Testis (tissue), 3 donors: ENCODE measurements around the gene CDH23. TPM values are rescaled to one million over a fixed set of nuclear protein-coding genes. Genes with fewer than 3 reads are reported as not detected.

ENCODE experiments used
- DNase-seq: peaks from one replicate; pipeline ENCODE4 v3.0.0-alpha.2; 2019
- H3K27ac ChIP-seq, 2 donors: fragments of 200-600 bp; sonication (generic); one replicate each; pipeline ENCODE4 v1.5.1; 2019
- H3K27me3 ChIP-seq: fragments of 200-600 bp; sonication (generic); one replicate; pipeline ENCODE4 v1.5.1; 2019
- H3K36me3 ChIP-seq: fragments of 200-600 bp; sonication (generic); one replicate; pipeline ENCODE4 v1.5.1; 2017; ENCODE audit warnings: low read depth; ENCODE audit errors: missing control alignments
- H3K4me1 ChIP-seq: fragments of 200-600 bp; sonication (generic); one replicate; pipeline ENCODE4 v1.5.1; 2019
- H3K4me3 ChIP-seq, 2 donors: fragments of 200-600 bp; sonication (generic); one replicate each; pipeline ENCODE4 v1.5.1; 2017 to 2019
- H3K9me3 ChIP-seq: fragments of 200-600 bp; sonication (generic); one replicate; pipeline ENCODE4 v1.5.1; 2017
- POLR2A ChIP-seq: fragments of 450-650 bp; IDR thresholded peaks from one replicate; pipeline ENCODE4 v1.6.1; 2017; ENCODE audit warnings: antibody characterized with exemption, mild to moderate bottlenecking, moderate library complexity
- WGBS, 2 donors: methylation state at CpG; one replicate each; pipeline ENCODE4 v1.1.5; 2018; 5-methylcytosine and 5-hydroxymethylcytosine counted together
- intact Hi-C: fragments of 100-400 bp; cut with DNase I; formaldehyde crosslinking; loops from one replicate; pipeline ENCODE4 v1.15.1; 2023; ENCODE audit warnings: low total_unique reads
- polyA plus RNA-seq: library from polyadenylated mRNA; stranded (reverse); fragments of 350-450 nt; fragmentation: Illumina TruSeq; extraction: RNeasy Lipid Tissue Mini Kit (QIAGEN cat#74804); gene quantifications from one replicate; pipeline ENCODE4 v1.2.3, GENCODE V29; 2014; ENCODE audit warnings: low read depth, low replicate concordance; ENCODE audit not compliant: insufficient read depth
- total RNA-seq, 2 donors: library from RNA; depleted of rRNA; stranded (reverse); fragments of >200 nt; gene quantifications; one replicate each; pipeline ENCODE4 v1.2.3, GENCODE V29; 2016
- TF ChIP-seq, protein P1 (sequence below), 3 experiments: fragments of 450-650 bp in 2 of 3; fragments of 200-600 bp in 1 of 3; sonication (generic) in 1 of 3; IDR thresholded peaks; one replicate each; pipeline ENCODE4 v1.5.1; 2016 to 2019; ENCODE audit warnings: antibody characterized with exemption in 3 of 3, mild to moderate bottlenecking in 2 of 3, moderate library complexity in 1 of 3

The CDH23 gene
- total and polyA plus RNA-seq, 3 donors from 2014 or later: 29.8 to 125 (median 81.7) TPM

DNA sequence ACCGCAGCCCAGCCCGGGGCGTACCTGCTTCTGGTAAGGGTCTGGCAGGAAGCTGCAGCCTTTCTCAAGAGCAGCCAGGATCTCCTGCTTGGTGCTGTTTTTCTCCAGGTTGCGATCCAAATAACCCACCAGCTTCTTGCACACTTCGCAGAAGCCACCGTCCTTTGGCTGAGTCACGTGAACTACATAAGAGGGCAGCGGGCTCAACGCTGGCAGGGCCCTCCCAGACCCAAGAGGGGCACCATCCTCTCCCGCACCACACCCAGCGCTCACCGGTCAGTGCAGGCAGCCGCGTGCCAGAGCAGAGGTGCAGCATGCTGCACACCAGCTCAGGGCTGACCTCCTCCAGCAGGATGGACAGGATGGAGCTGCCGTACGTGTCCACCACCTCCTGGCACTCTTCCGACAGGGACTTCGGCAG lies 422.7 kb downstream of the CDH23 start:
- H3K4me3 ChIP-seq: no peak overlapping the region

DNA sequence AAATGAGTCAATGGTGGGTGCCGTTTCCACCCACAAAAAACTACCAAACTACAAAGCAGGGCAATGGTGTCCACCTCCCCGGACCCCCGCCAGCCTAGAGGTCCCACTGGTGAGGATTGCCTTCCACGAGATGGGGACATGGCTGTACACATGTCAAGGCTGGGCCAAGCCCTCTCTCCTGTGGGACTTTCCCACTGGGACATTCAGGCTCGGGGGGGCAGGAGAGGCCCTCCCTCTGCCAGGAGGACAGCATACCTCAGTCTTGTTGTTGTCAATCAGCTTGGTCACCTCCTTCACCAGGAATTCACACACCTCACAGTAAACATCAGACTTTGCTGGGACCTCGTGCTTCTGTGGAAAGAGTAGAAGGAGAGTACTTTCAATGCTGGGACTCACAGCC lies 423.3 kb downstream of the CDH23 start:
- Histone ChIP-seq H3K36me3 (no peaks in the 10 kb centered on the region), H3K4me3 (no peak overlapping the region), H3K27me3 (no peaks in the 10 kb centered on the region), H3K27ac (no peak overlapping the region), H3K9me3 (no peaks in the 10 kb centered on the region), H3K4me1 (peaks cover 13% of the 10 kb centered on the region)
- DNase-seq: no peak
- WGBS, 2 donors: 88 to 94% methylated on average over 5 to 6 of the region's 6 CpGs
- no peak for TF ChIP-seq POLR2A
- TF ChIP-seq, protein P1, sequence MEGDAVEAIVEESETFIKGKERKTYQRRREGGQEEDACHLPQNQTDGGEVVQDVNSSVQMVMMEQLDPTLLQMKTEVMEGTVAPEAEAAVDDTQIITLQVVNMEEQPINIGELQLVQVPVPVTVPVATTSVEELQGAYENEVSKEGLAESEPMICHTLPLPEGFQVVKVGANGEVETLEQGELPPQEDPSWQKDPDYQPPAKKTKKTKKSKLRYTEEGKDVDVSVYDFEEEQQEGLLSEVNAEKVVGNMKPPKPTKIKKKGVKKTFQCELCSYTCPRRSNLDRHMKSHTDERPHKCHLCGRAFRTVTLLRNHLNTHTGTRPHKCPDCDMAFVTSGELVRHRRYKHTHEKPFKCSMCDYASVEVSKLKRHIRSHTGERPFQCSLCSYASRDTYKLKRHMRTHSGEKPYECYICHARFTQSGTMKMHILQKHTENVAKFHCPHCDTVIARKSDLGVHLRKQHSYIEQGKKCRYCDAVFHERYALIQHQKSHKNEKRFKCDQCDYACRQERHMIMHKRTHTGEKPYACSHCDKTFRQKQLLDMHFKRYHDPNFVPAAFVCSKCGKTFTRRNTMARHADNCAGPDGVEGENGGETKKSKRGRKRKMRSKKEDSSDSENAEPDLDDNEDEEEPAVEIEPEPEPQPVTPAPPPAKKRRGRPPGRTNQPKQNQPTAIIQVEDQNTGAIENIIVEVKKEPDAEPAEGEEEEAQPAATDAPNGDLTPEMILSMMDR (IDR thresholded peaks at IDR 0.05): no peak
- intact Hi-C loops: loop anchor here (10.0 kb wide), 1 partner anchor 425 kb away; the partner anchor contains the start of gene CDH23

More for the DNA sequence above, 422.7 kb downstream of the CDH23 start:
- intact Hi-C loops: loop anchor here (10.0 kb wide), 1 partner anchor 425 kb away; the partner anchor contains the start of gene CDH23
- TF ChIP-seq, protein P1 (IDR thresholded peaks at IDR 0.05): no peak
- TF ChIP-seq POLR2A: no peak
- DNase-seq: no peak
- 87 to 92% methylated on average over 9 to 18 of the region's 18 CpGs for WGBS, 2 donors
- no peaks in the 10 kb centered on the region for H3K36me3 ChIP-seq
- H3K27ac ChIP-seq: no peak overlapping the region
- H3K27me3 ChIP-seq: no peaks in the 10 kb centered on the region
- H3K9me3 ChIP-seq: no peaks in the 10 kb centered on the region
- H3K4me1 ChIP-seq: peaks cover 13% of the 10 kb centered on the region

DNA sequence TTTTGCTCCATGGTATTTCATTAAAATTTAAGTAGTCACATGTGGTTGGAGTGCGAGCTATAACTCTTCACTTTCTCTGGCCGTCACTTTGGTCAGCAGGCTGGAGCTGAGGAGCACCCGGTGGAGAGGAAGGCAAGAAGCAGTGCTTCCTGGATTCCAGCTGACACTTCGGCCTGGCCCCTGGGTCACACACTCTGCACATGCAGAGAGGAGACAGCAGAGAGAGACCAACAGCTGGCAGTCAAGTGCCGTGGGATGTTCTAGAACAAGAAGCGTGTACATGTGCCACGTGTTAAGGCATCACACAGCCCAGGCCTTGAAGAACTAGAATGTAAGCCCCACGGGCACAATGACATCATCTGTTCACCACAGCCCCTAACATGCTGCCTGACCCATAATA lies 424.2 kb downstream of the CDH23 start:
- Histone ChIP-seq H3K27ac (no peak overlapping the region), H3K4me1 (peaks cover 13% of the 10 kb centered on the region), H3K27me3 (no peaks in the 10 kb centered on the region), H3K4me3 (no peak overlapping the region), H3K36me3 (no peaks in the 10 kb centered on the region), H3K9me3 (no peaks in the 10 kb centered on the region)
- no peak for DNase-seq
- no peak for TF ChIP-seq POLR2A
- TF ChIP-seq, protein P1 (IDR thresholded peaks at IDR 0.05): no peak
- intact Hi-C loops: no loop called here
- WGBS, 2 donors: 76 to 90% methylated on average over 8 of the region's 8 CpGs

DNA sequence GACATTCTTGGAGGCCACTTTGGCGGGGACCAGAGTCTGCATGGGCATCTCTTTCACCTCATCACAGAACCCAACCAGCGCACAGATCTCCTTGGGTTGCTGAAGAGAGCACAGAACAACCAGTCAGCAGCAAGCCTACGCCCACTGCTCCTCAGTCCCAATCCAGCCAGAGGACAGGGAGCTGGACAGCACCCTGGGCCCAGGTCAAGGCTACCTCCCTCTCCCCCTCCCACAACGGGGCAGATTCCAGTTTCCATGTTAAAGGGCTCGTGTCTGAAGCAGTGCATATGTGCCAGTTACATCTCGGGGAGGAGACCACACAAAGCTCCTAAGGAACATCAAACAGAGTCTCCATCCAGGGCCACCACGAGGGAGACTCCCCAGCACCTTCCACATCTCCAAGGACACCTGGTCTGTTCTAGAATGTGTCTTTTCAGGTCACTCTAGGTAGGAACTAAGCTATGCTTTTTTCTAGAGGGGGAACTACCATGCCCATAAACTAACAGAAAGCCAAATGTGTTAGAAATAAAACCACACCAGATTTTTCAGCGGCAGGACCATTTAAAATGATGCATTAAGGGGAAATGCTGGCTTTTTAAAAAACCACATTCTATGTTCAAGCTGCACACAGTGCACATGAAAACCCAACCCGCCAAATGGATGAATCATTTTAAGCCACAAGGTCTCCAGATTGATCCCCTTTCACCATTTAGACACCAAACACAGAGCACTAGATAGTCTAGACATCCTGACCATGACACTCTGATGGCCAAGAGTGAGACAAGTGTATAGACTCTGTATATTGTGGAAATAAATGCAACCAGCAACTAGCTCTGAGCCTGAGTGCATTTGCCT lies 425.4 kb downstream of the CDH23 start:
- Histone ChIP-seq H3K4me1 (peaks cover 13% of the 10 kb centered on the region), H3K27me3 (no peaks in the 10 kb centered on the region), H3K27ac (no peak overlapping the region), H3K4me3 (no peak overlapping the region), H3K36me3 (no peaks in the 10 kb centered on the region), H3K9me3 (no peaks in the 10 kb centered on the region)
- intact Hi-C loops: no loop called here
- TF ChIP-seq POLR2A: no peak
- TF ChIP-seq, protein P1 (IDR thresholded peaks at IDR 0.05): no peak
- no peak for DNase-seq
- WGBS, 2 donors: 67 to 75% methylated on average over 6 to 9 of the region's 9 CpGs
